ENCODE data around the gene SMURF2. TPM values are rescaled to one million over a fixed set of nuclear protein-coding genes. Genes with fewer than 3 reads are reported as not detected.
"Not testable (repeated sequence)": the region's sequence is repeated elsewhere in the genome, so short reads cannot be mapped to it uniquely, and the experiment has no call there.

Gene SMURF2
- total RNA-seq, 1 donor from 2014 or later: 28.7 TPM

DNA sequence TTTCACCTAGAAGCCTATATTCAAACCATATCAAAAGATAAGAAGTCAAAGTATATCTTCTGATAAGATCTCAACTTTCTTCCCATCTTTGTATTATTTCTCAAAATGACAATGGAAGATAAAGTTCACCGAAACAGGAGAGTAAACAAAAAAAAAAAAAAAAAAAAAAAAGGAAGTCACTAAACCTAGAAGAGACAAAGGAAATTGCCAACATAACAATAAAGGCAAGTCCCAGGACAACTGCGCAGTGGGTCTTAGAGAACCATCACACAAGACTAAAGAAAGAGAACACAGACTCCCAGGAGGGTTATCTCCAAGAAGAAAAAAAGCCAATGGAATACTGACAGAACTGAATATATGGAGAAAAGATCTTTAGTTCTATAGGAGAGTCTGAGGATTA, 65.7 kb downstream of the SMURF2 start:
- no peak for DNase-seq (ENCODE audit: low spot score)

GRCh38 chr17:64591944-64592343, 70.2 kb downstream of the SMURF2 start:
- no peak for DNase-seq (ENCODE audit: low spot score)

DNA sequence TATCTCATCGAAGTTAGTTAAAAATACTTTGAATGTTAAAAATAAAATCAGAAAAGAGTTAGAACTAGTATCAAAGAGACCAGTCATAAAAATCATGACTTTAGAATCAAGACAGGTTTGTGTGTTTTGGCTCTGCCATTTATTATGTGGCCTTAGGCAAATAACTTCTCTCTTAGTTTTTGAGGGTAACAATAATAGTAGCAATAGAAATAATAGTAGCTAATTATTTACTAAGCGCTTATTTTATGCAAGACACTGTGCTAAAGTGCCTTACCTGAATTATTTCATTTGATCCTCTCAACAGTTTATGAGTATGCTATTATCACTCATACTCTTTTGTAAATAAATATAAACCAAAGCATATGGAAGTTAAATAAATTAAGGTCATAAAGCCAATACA, 77.0 kb downstream of the SMURF2 start:
- no peak for DNase-seq (ENCODE audit: low spot score)

DNA sequence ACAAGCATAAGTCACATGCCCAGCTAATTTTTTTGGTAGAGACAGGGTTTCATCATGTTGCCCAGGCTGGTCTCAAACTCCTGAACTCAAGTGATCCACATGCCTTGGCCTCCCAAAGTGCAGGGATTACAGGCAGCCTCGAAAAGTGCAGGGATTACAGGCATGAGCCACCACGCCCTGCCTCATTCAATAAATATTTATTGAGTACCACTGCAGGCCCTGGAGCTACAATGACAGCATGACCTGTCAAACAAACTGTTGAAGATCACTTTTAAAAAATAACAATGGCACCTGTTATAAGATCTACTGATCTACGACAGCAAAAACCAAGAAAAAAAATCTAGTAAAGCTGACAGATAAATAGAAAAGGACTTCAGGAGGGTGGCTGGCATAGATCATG, 79.1 kb downstream of the SMURF2 start:
- DNase-seq (ENCODE audit: low spot score): no peak

- DNase-seq (ENCODE audit: low spot score): no peak
These were observed 81.5 kb downstream of the SMURF2 start for GRCh38 chr17:64580384-64581315.

GRCh38 chr17:64579917-64580316, 82.2 kb downstream of the SMURF2 start:
- no peak for DNase-seq (ENCODE audit: low spot score)

DNA sequence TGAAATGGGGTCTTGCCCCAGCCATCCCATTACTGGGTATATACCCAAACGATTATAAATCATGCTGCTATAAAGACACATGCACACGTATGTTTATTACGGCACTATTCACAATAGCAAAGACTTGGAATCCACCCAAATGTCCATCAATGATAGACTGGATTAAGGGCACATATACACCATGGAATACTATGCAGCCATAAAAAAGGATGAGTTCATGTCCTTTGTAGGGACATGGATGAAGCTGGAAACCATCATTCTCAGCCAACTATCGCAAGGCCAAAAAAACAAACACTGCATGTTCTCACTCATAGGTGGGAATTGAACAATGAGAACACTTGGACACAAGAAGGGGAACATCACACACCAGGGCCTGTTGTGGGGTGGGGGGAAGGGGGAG, 85.1 kb downstream of the SMURF2 start:
- not testable (repeated sequence) for DNase-seq (ENCODE audit: low spot score)

GRCh38 chr17:64575431-64575830, 86.7 kb downstream of the SMURF2 start:
- no peak for DNase-seq (ENCODE audit: low spot score)

DNA sequence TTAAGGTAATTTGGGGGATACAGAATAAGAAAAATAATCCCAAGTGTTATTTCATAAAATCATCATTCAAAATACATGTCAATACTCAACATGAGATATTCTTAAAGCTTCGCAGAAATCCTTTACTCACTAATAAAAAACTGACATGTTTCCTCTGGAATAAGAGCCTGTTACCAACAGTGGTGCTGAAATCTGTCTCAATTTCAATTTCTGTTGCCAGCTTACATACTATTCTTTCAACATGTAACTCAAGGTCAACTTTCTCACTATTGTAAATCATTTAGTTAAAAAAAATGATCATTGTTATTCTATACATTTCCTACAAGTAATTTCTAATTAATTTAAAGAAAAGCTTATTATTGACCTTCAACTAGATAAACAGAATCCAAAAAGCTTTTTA, 87.5 kb downstream of the SMURF2 start:
- no peak for DNase-seq (ENCODE audit: low spot score)

- DNase-seq (ENCODE audit: low spot score): no peak
These were observed 88.9 kb downstream of the SMURF2 start for GRCh38 chr17:64573214-64573613.

DNA sequence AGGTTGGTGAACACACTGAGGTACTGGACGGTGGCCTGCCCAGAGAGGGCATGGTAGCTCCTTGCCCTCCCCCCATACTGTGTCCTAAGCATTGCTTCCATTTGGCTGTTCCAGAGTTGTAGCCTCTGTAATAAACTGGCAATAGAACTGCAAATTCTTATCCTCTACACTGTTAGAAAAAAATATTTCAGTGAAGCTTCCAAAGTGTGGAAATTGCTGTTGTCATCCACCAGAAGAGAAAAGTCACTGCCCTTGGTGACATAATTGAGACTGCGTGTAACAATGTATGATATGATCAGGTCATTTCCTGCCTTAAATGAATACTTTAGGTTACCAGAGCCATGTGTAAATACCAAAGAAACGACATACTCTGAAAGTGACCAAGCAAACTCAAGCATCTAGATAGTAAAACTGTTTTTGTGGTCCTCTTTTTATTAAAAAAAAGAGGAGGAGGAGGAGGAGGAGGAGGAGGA, 89.4 kb downstream of the SMURF2 start:
- no peak for DNase-seq (ENCODE audit: low spot score)

DNA sequence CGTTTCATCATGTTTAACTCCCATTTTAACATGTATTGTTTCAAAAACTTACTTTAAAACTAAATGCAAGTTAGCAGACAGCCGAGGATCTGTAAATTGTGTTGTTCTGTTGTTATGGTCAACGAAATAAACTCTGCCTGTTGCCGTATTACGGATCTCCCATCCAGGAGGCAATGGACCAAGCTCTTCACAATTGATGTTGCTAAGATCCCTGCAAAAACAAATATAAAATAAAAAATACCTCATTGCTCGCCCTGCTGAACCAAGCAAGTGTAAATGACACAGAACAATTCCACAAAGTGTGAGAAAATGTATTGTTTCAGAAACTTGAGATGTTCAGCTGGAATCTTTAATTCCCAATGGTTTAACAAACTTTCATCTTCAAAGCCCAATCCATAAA, 90.4 kb downstream of the SMURF2 start:
- DNase-seq (ENCODE audit: low spot score): no peak

- no peak for DNase-seq (ENCODE audit: low spot score)
These were observed 96.5 kb downstream of the SMURF2 start for GRCh38 chr17:64565563-64565962.

GRCh38 chr17:64564098-64564497, 98.0 kb downstream of the SMURF2 start:
- DNase-seq (ENCODE audit: low spot score): no peak

DNA sequence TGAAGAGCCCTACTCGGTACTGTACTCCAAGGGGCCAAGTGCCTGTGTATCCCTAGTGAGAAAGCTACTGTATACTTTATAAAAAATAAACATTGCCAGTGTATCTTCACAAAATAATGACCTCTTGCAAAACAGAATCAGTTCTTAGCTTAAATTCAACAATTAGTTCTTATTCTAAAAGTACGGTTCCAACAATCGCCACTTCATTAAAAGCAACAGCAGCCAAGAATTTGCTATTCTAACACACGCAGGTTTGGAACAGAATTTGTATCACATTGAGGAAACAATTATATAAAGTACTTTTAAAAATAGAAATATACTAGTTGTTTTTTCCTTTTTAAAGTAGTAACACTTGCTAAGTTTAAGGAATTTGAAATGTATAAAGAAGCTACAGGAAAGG, 106.8 kb downstream of the SMURF2 start:
- no peak for DNase-seq (ENCODE audit: low spot score)

- DNase-seq (ENCODE audit: low spot score): no peak
These were observed 108.0 kb downstream of the SMURF2 start for GRCh38 chr17:64554028-64554637.

GRCh38 chr17:64551461-64551860, 110.6 kb downstream of the SMURF2 start:
- DNase-seq (ENCODE audit: low spot score): no peak

GRCh38 chr17:64547319-64547718, 114.8 kb downstream of the SMURF2 start:
- no peak for DNase-seq (ENCODE audit: low spot score)

DNA sequence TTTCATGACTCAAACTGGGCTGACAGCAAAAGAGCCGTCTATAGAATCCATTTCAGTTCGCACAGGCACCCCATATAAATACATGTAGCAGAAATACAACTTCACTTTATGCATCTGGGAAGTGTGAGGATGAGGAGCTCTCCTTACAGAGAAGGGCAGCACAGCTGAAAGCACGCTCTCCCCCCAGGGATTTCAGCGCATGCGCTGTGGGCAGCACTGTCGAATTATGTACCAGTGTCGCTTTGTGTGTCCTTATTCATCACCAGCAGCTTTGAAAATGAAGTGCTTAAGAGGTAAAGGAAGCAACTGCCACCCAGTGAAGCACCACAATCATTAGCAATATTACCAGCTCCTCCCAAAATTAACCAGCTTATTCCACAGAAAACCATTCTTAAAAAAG, 115.4 kb downstream of the SMURF2 start:
- DNase-seq (ENCODE audit: low spot score): no peak

DNA sequence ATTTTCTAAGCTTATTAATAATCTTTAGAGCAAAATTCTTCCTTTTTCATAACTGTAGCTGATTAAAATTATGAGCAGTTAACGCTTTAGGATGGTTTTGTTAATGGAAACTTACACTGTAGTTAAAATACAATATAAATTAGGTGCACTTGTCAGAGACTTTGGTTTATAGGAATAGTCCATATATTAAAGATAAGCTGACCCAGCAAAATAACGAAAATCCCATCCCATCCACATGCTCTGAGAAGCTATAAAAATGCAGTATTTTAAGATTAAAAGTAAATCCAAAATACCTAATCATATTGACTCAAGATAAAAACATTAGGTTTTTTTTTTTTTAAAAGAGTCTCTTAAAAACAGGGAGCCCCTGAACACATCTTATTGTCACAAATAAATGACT, 117.4 kb downstream of the SMURF2 start:
- DNase-seq (ENCODE audit: low spot score): no peak

- DNase-seq (ENCODE audit: low spot score): no peak
These were observed 121.9 kb downstream of the SMURF2 start for GRCh38 chr17:64540118-64540776.

DNA sequence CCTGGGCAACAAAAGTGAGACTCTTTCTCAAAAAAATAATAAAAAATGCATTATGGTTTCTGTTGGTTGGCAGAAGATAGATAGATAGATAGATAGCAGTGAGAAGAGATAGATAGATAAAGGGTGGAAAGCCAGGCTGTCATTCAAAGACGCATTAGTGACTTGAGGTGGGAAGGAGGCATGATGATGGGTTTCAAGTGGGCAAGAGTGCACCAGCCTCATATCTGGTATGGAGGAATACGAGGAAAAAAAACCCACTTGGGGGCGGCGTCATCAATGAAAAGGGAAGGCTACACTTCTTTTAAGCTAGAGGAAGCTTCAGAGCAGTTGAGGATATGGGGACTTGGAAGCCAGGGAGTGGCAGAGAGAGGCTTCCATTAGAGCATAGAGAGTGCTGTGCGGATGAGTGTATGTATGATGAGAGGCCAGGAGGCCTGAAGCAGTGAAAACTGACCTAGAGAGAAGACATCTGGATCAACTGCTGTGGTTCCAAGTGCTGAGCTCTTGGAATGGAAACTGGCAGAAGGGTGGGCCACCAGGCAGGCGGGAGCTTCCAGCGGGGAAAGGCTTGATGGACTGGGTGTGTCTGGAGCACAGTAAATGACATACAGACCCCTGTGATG, 123.5 kb downstream of the SMURF2 start:
- DNase-seq (ENCODE audit: low spot score): no peak
